ENCODE data around the gene UAP1. TPM values are rescaled to one million over a fixed set of nuclear protein-coding genes. Genes with fewer than 3 reads are reported as not detected.

Gene UAP1
- total RNA-seq: 21.6 and 24.0 TPM in 2 replicates

GRCh38 chr1:162561616-162562469 is at the start of gene UAP1:
UAP1 (plus strand) TSS chr1:162561722; CDS start chr1:162566069, 4,347 bp downstream.
- intact Hi-C loops (cut with micrococcal nuclease): loop anchor here (1.0 kb wide), 3 partner anchors 65 to 796 kb away; partner anchors contain the start of genes ATF6, NUF2 and UHMK1

GRCh38 chr1:162527314-162527713 is 34.2 kb upstream of the UAP1 start:
- intact Hi-C loops (cut with micrococcal nuclease): no loop called here

GRCh38 chr1:162530307-162530987 is 31.1 kb upstream of the UAP1 start:
- intact Hi-C loops (cut with micrococcal nuclease): no loop called here

- intact Hi-C loops (cut with micrococcal nuclease): no loop called here
Observed at GRCh38 chr1:162530988-162531319, 30.6 kb upstream of the UAP1 start.

GRCh38 chr1:162535501-162535900 is 26.0 kb upstream of the UAP1 start:
- intact Hi-C loops (cut with micrococcal nuclease): no loop called here

GRCh38 chr1:162536511-162536910 is 25.0 kb upstream of the UAP1 start:
- intact Hi-C loops (cut with micrococcal nuclease): no loop called here

GRCh38 chr1:162537216-162537615 is 24.3 kb upstream of the UAP1 start:
- intact Hi-C loops (cut with micrococcal nuclease): no loop called here

- intact Hi-C loops (cut with micrococcal nuclease): no loop called here
Observed at GRCh38 chr1:162538815-162539431, 22.6 kb upstream of the UAP1 start.

- intact Hi-C loops (cut with micrococcal nuclease): no loop called here
Observed at GRCh38 chr1:162541619-162542141, 19.8 kb upstream of the UAP1 start.

GRCh38 chr1:162543228-162543627 is 18.3 kb upstream of the UAP1 start:
- intact Hi-C loops (cut with micrococcal nuclease): no loop called here

- intact Hi-C loops (cut with micrococcal nuclease): no loop called here
Observed at GRCh38 chr1:162548170-162548569, 13.4 kb upstream of the UAP1 start.

- intact Hi-C loops (cut with micrococcal nuclease): no loop called here
Observed at GRCh38 chr1:162549001-162549400, 12.5 kb upstream of the UAP1 start.

GRCh38 chr1:162550925-162551324 is 10.6 kb upstream of the UAP1 start:
- intact Hi-C loops (cut with micrococcal nuclease): no loop called here

GRCh38 chr1:162551969-162552683 is 9.4 kb upstream of the UAP1 start:
- intact Hi-C loops (cut with micrococcal nuclease): no loop called here

- intact Hi-C loops (cut with micrococcal nuclease): no loop called here
Observed at GRCh38 chr1:162552684-162553252, 8.8 kb upstream of the UAP1 start.

- intact Hi-C loops (cut with micrococcal nuclease): no loop called here
Observed at GRCh38 chr1:162554258-162554657, 7.3 kb upstream of the UAP1 start.

- intact Hi-C loops (cut with micrococcal nuclease): no loop called here
Observed at GRCh38 chr1:162557536-162557935, 4.0 kb upstream of the UAP1 start.

GRCh38 chr1:162560303-162561036 is 1.1 kb upstream of the UAP1 start:
- intact Hi-C loops (cut with micrococcal nuclease): loop anchor here (1.0 kb wide), 3 partner anchors 63 to 794 kb away; partner anchors contain the start of genes ATF6, NUF2 and UHMK1

- intact Hi-C loops (cut with micrococcal nuclease): loop anchor here (1.0 kb wide), 3 partner anchors 64 to 795 kb away; partner anchors contain the start of genes ATF6, NUF2 and UHMK1
Observed at GRCh38 chr1:162561037-162561615, 396 bp upstream of the UAP1 start.

GRCh38 chr1:162562470-162562828 is 927 bp downstream of the UAP1 start:
- intact Hi-C loops (cut with micrococcal nuclease): no loop called here
